CD14-positive monocyte (primary cell): ENCODE results near the gene UNC5C. TPM values are rescaled to one million over a fixed set of nuclear protein-coding genes. Genes with fewer than 3 reads are reported as not detected.

Experiments used
- DNase-seq, 3 donors: peaks; one replicate each; pipeline ENCODE4 v3.0.0-alpha.2; 2011 to 2022
- H2AFZ ChIP-seq: 2 replicates; pipeline ENCODE4 v1.6.0; 2012; ENCODE audit warnings: mild to moderate bottlenecking, low read depth, low read length, inconsistent platforms; ENCODE audit not compliant: insufficient read depth, poor library complexity, severe bottlenecking
- H3K27ac ChIP-seq, 2 donors: 1 replicate in 1 of 2; 2 replicates in 1 of 2; pipeline ENCODE4 v1.5.1; 2012 to 2013; ENCODE audit warnings: low read length in 2 of 2, control low read depth in 1 of 2, inconsistent platforms in 1 of 2, low read depth in 1 of 2, mild to moderate bottlenecking in 1 of 2
- H3K27me3 ChIP-seq, 2 donors: one replicate each; pipeline versions ENCODE4 v1.6.0 to v1.6.1; 2011 to 2013; ENCODE audit warnings: low read length in 2 of 2; ENCODE audit not compliant: control insufficient read depth in 2 of 2, insufficient read depth in 2 of 2
- H3K36me3 ChIP-seq, 2 donors: replicated peaks in 1 of 2; 1 replicate in 1 of 2; 2 replicates in 1 of 2; pipeline versions ENCODE4 v1.5.1 to v1.6.1; 2012 to 2013; ENCODE audit warnings: low read length in 2 of 2, control low read depth in 1 of 2, inconsistent platforms in 1 of 2, mild to moderate bottlenecking in 1 of 2; ENCODE audit not compliant: insufficient read depth in 2 of 2, control insufficient read depth in 1 of 2
- H3K4me1 ChIP-seq, 2 donors: 1 replicate in 1 of 2; 2 replicates in 1 of 2; pipeline versions ENCODE4 v1.5.1 to v1.6.1; 2012 to 2013; ENCODE audit warnings: low read length in 2 of 2, control low read depth in 1 of 2, inconsistent platforms in 1 of 2, mild to moderate bottlenecking in 1 of 2, moderate library complexity in 1 of 2; ENCODE audit not compliant: insufficient read depth in 2 of 2, control insufficient read depth in 1 of 2
- H3K4me2 ChIP-seq: replicated peaks from 2 replicates; pipeline ENCODE3; 2012; ENCODE audit warnings: low read length, moderate library complexity, mild to moderate bottlenecking; ENCODE audit not compliant: poor library complexity, severe bottlenecking; ENCODE audit errors: extremely low read depth
- H3K4me3 ChIP-seq, 3 experiments: fragments of 200-600 bp in 1 of 3; sonication (generic) in 1 of 3; replicated peaks in 1 of 3; 1 replicate in 2 of 3; 2 replicates in 1 of 3; pipeline ENCODE4 v1.5.1; 2011 to 2013; ENCODE audit warnings: low read length in 3 of 3, mild to moderate bottlenecking in 3 of 3, control low read depth in 2 of 3, low read depth in 2 of 3, inconsistent platforms in 1 of 3, moderate library complexity in 1 of 3
- H3K79me2 ChIP-seq: 2 replicates; pipeline ENCODE4 v1.6.0; 2012; ENCODE audit warnings: mild to moderate bottlenecking, control low read depth, inconsistent platforms, low read length, moderate library complexity; ENCODE audit not compliant: insufficient read depth
- H3K9ac ChIP-seq: 2 replicates; pipeline ENCODE4 v1.6.0; 2017; ENCODE audit warnings: low read length, mild to moderate bottlenecking; ENCODE audit not compliant: insufficient read depth, poor library complexity, severe bottlenecking
- H3K9me3 ChIP-seq, 2 donors: replicated peaks in 1 of 2; 1 replicate in 1 of 2; 2 replicates in 1 of 2; pipeline versions ENCODE4 v1.5.1 to v1.6.1; 2012 to 2013; ENCODE audit warnings: low read length in 2 of 2, control low read depth in 1 of 2; ENCODE audit not compliant: control insufficient read depth in 1 of 2, insufficient read depth in 1 of 2
- H4K20me1 ChIP-seq: 2 replicates; pipeline ENCODE4 v1.6.0; 2012; ENCODE audit warnings: mild to moderate bottlenecking, low read length, control low read depth, moderate library complexity; ENCODE audit not compliant: insufficient read depth
- H3K27ac Mint-ChIP-seq, 7 donors: one replicate each; pipeline ENCODE4 v1.8.0; 2020; ENCODE audit warnings: mild to moderate bottlenecking in 7 of 7, mixed read lengths in 7 of 7, moderate library complexity in 6 of 7, inconsistent platforms in 2 of 7
- H3K27me3 Mint-ChIP-seq, 3 donors: one replicate each; pipeline ENCODE4 v1.8.0; 2021 to 2022; ENCODE audit warnings: low read depth in 3 of 3, mild to moderate bottlenecking in 3 of 3, mixed read lengths in 3 of 3, moderate library complexity in 3 of 3, inconsistent platforms in 1 of 3
- H3K36me3 Mint-ChIP-seq, 2 donors: one replicate each; pipeline ENCODE4 v1.8.0; 2020; ENCODE audit warnings: mixed read lengths in 2 of 2, inconsistent platforms in 1 of 2, mild to moderate bottlenecking in 1 of 2
- H3K4me1 Mint-ChIP-seq: one replicate; pipeline ENCODE4 v1.8.0; 2020; ENCODE audit warnings: mild to moderate bottlenecking, mixed read lengths
- H3K4me3 Mint-ChIP-seq, 2 donors: one replicate each; pipeline ENCODE4 v1.8.0; 2020; ENCODE audit warnings: mild to moderate bottlenecking in 2 of 2, mixed read lengths in 2 of 2, moderate library complexity in 1 of 2
- H3K9me3 Mint-ChIP-seq, 7 donors: one replicate each; pipeline ENCODE4 v1.8.0; 2020 to 2022; ENCODE audit warnings: mixed read lengths in 7 of 7, mild to moderate bottlenecking in 6 of 7, moderate library complexity in 6 of 7, inconsistent platforms in 2 of 7
- CTCF ChIP-seq: fragments of 200-600 bp; IDR thresholded peaks from one replicate; pipeline ENCODE4 v1.8.0; 2022; ENCODE audit warnings: antibody characterized with exemption, mild to moderate bottlenecking
- WGBS: methylation state at CpG from one replicate; pipeline ENCODE4 v1.1.5; 2013; ENCODE audit warnings: missing lambda C conversion rate; ENCODE audit not compliant: insufficient coverage; 5-methylcytosine and 5-hydroxymethylcytosine counted together
- intact Hi-C, 2 donors: fragments of 100-400 bp; cut with micrococcal nuclease; formaldehyde crosslinking; loops; one replicate each; pipeline versions ENCODE4 v1.15.0 to v1.15.1; 2023
- polyA plus RNA-seq, 3 donors: library from polyadenylated mRNA; depleted of rRNA in 1 of 3; unstranded in 2 of 3; stranded (reverse) in 1 of 3; fragments of 300-500 nt in 2 of 3; fragments of >200 nt in 1 of 3; fragmentation: Illumina TruSeq in 2 of 3; gene quantifications; 1 replicate in 2 of 3; 2 replicates in 1 of 3; pipeline ENCODE4 v1.2.3, GENCODE V29; 2012 to 2021

The UNC5C gene
- polyA plus RNA-seq, 3 donors = 0.03 TPM; not detected in 2

- no CpG with 5 or more reads among the region's 1 CpG for WGBS
- H4K20me1 ChIP-seq = no peaks in the 10 kb centered on the region
- no peak overlapping the region for H3K4me2 ChIP-seq
- Mint-ChIP-seq H3K27me3 (no peaks in the 10 kb centered on the region), H3K4me3 (no peak overlapping the region), H3K4me1 (no peaks in the 10 kb centered on the region), H3K27ac (no peak overlapping the region), H3K9me3 (peaks cover 0 to 6% (median 2%) of the 10 kb centered on the region in 7 donors), H3K36me3 (no peaks in the 10 kb centered on the region)
- no peak overlapping the region for H2AFZ ChIP-seq
- no peaks in the 10 kb centered on the region for H3K36me3 ChIP-seq
- TF ChIP-seq CTCF = no peak
- no peaks in the 10 kb centered on the region for H3K27me3 ChIP-seq
- H3K79me2 ChIP-seq = no peaks in the 10 kb centered on the region
- intact Hi-C loops = no loop called here
- H3K4me1 ChIP-seq = no peaks in the 10 kb centered on the region
- no peak overlapping the region for H3K9ac ChIP-seq
- no peak overlapping the region for H3K4me3 ChIP-seq
- H3K27ac ChIP-seq = no peak overlapping the region
- no peak for DNase-seq
- no peaks in the 10 kb centered on the region for H3K9me3 ChIP-seq
Measured at GRCh38 chr4:95314573-95314972, 234.2 kb downstream of the UNC5C start.

- H3K79me2 ChIP-seq = no peaks in the 10 kb centered on the region
- no peak overlapping the region for H3K4me2 ChIP-seq
- Mint-ChIP-seq H3K36me3 (no peaks in the 10 kb centered on the region), H3K27ac (no peak overlapping the region), H3K4me3 (no peak overlapping the region), H3K9me3 (peaks cover 0 to 5% (median 3%) of the 10 kb centered on the region in 7 donors), H3K4me1 (no peaks in the 10 kb centered on the region), H3K27me3 (peaks cover 0 to 1% (median 0%) of the 10 kb centered on the region in 3 donors)
- no peak overlapping the region for H3K9ac ChIP-seq
- H3K36me3 ChIP-seq = no peaks in the 10 kb centered on the region
- no peak for DNase-seq
- no peak for TF ChIP-seq CTCF
- no peaks in the 10 kb centered on the region for H4K20me1 ChIP-seq
- no peak overlapping the region for H2AFZ ChIP-seq
- no peaks in the 10 kb centered on the region for H3K4me1 ChIP-seq
- H3K9me3 ChIP-seq = no peaks in the 10 kb centered on the region
- no peaks in the 10 kb centered on the region for H3K27me3 ChIP-seq
- WGBS = no CpG with 5 or more reads among the region's 1 CpG
- H3K27ac ChIP-seq = no peak overlapping the region
- no peak overlapping the region for H3K4me3 ChIP-seq
- intact Hi-C loops = no loop called here
Measured at GRCh38 chr4:95304898-95305297, 243.9 kb downstream of the UNC5C start.
